MM.1S (cell line): ENCODE data around the gene PLD3.

Source experiments
- CTCF ChIP-seq: fragments of 300-600 bp; sonication (generic); IDR thresholded peaks from 2 replicates; pipeline ENCODE4 v1.5.1; 2016; ENCODE audit warnings: antibody characterized with exemption, low read length, mixed read lengths
- EZH2 ChIP-seq: fragments of 300-600 bp; sonication (generic); optimal IDR thresholded peaks from 2 replicates; pipeline ENCODE3; 2017; ENCODE audit warnings: low read depth, mild to moderate bottlenecking, antibody characterized with exemption, low read length, mixed read lengths
- EZH2phosphoT487 ChIP-seq: fragments of 300-600 bp; sonication (generic); IDR thresholded peaks from 2 replicates; pipeline ENCODE4 v1.6.1; 2018; ENCODE audit warnings: antibody characterized with exemption, low read length

GRCh38 chr19:40370997-40371801 lies 22.7 kb downstream of the PLD3 start:
- TF ChIP-seq EZH2 = no peak
- no peak for TF ChIP-seq CTCF
- no peak for TF ChIP-seq EZH2phosphoT487
